Activated T-helper 2 cell treated with anti-CD3 and anti-CD28 coated beads, Interferon-gamma antibody, Interleukin-2, Interleukin-4, amounts not matched to agents 10 μg/mL and 5 μg/mL and 100 μg/mL, durations not matched to agents 14 hours and 24 hours and 36 hours (primary cell): Measurements from ENCODE around the gene ARSI. TPM values are rescaled to one million over a fixed set of nuclear protein-coding genes. Genes with fewer than 3 reads are reported as not detected.

Experiments
- DNase-seq: peaks from one replicate; pipeline ENCODE4 v3.0.0; 2021; ENCODE audit warnings: low spot score
- H3K27ac Mint-ChIP-seq: one replicate; pipeline ENCODE4 v1.8.0; 2021; ENCODE audit warnings: mixed read lengths
- H3K27me3 Mint-ChIP-seq: one replicate; pipeline ENCODE4 v1.8.0; 2021; ENCODE audit warnings: low read depth, mixed read lengths
- H3K36me3 Mint-ChIP-seq: one replicate; pipeline ENCODE4 v1.8.0; 2021; ENCODE audit warnings: low read depth, mixed read lengths
- H3K4me1 Mint-ChIP-seq: one replicate; pipeline ENCODE4 v1.8.0; 2021; ENCODE audit warnings: low read depth, mixed read lengths
- H3K4me3 Mint-ChIP-seq: one replicate; pipeline ENCODE4 v1.8.0; 2021; ENCODE audit warnings: low read depth, mild to moderate bottlenecking, moderate library complexity, mixed read lengths
- H3K9me3 Mint-ChIP-seq: one replicate; pipeline ENCODE4 v1.8.0; 2021; ENCODE audit warnings: mixed read lengths
- intact Hi-C: fragments of 100-400 bp; cut with micrococcal nuclease; formaldehyde crosslinking; loops from one replicate; pipeline ENCODE4 v1.15.1; 2023
- total RNA-seq: library from RNA; stranded (reverse); gene quantifications from 2 replicates; pipeline ENCODE4 v1.2.3, GENCODE V29; 2022

ARSI gene
- total RNA-seq, 1 donor from 2014 or later: not detected

DNA sequence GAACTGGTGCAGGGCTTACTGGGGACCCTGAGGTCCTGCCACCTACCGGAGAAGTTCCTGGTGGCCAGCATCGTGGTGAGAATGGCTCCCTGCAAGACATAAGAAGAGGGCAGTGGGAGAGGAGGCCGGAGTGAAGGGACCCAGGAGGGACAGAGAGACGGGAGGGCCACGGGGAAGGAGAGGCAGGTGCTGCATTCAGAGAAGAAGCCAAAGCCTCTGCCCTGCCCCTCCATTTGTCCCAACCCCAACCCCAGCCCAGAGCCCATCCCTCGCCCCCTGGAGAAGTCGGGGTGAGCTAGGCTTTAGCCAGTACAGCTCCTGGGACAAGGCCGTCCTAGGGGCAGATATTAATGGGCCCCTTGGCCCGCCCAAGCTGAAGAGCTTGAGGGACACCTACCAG is 55.0 kb downstream of the ARSI start:
- no peaks in the 10 kb centered on the region for H3K27me3 Mint-ChIP-seq
- H3K27ac Mint-ChIP-seq: no peak overlapping the region
- no peaks in the 10 kb centered on the region for H3K4me1 Mint-ChIP-seq
- H3K36me3 Mint-ChIP-seq: no peaks in the 10 kb centered on the region
- DNase-seq: no peak
- no peak overlapping the region for H3K4me3 Mint-ChIP-seq
- intact Hi-C loops: no loop called here
- H3K9me3 Mint-ChIP-seq: no peaks in the 10 kb centered on the region

- H3K27me3 Mint-ChIP-seq: no peaks in the 10 kb centered on the region
Measured at GRCh38 chr5:150246835-150247234, 55.9 kb downstream of the ARSI start.

DNA sequence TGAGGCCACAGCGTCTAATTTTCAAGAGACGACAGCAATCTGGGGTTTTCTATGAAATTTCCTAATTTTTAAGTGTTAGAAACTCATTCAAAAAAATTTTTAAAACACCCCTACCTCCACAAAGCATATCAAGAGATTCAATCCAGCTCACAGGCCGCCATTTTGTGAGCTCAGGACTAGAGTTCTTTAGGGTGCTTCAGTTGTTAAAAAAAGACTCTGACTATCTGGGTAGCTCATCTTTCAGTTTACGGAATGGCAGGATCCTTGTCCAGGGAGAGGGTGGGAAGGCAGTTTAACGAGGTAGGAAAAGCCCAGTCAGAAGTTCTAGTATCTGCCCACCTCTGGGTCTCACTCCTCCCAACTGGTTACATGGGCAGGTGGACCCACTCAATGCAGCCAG is 56.3 kb downstream of the ARSI start:
- Mint-ChIP-seq H3K36me3 (no peaks in the 10 kb centered on the region), H3K4me1 (no peaks in the 10 kb centered on the region), H3K27ac (no peak overlapping the region), H3K27me3 (no peaks in the 10 kb centered on the region), H3K4me3 (no peak overlapping the region), H3K9me3 (no peaks in the 10 kb centered on the region)
- DNase-seq: no peak
- intact Hi-C loops: no loop called here

More at GRCh38 chr5:150246835-150247234, 55.9 kb downstream of the ARSI start:
- no peaks in the 10 kb centered on the region for H3K4me1 Mint-ChIP-seq
- no peak overlapping the region for H3K27ac Mint-ChIP-seq
- H3K4me3 Mint-ChIP-seq: no peak overlapping the region
- no peaks in the 10 kb centered on the region for H3K9me3 Mint-ChIP-seq
- intact Hi-C loops: no loop called here
- no peaks in the 10 kb centered on the region for H3K36me3 Mint-ChIP-seq
- no peak for DNase-seq

Other genes starting within 250 kb of the ARSI start
- 0.18 and 0.27 TPM in 2 replicates for gene CSF1R, start 216.4 kb downstream of the ARSI start, total RNA-seq
- 0.46 and 1.3 TPM in 2 replicates for gene PDGFRB, start 147.1 kb downstream of the ARSI start, total RNA-seq
- not detected in 2 replicates for gene CDX1, start 136.1 kb downstream of the ARSI start, total RNA-seq
- not detected in 2 replicates for gene SLC6A7, start 112.8 kb downstream of the ARSI start, total RNA-seq
- gene CAMK2A, start 13.1 kb downstream of the ARSI start, total RNA-seq: not detected in 2 replicates
- gene TCOF1, start 54.8 kb upstream of the ARSI start, total RNA-seq: 95.8 and 98.2 TPM in 2 replicates
- gene CD74, start 110.0 kb upstream of the ARSI start, total RNA-seq: 445 and 452 TPM in 2 replicates
- 2,552 and 2,593 TPM in 2 replicates for gene RPS14, start 146.8 kb upstream of the ARSI start, total RNA-seq
- 2.4 and 3.0 TPM in 2 replicates for gene NDST1, start 205.2 kb upstream of the ARSI start, total RNA-seq